ENCODE results near the gene NPEPL1.

DNA sequence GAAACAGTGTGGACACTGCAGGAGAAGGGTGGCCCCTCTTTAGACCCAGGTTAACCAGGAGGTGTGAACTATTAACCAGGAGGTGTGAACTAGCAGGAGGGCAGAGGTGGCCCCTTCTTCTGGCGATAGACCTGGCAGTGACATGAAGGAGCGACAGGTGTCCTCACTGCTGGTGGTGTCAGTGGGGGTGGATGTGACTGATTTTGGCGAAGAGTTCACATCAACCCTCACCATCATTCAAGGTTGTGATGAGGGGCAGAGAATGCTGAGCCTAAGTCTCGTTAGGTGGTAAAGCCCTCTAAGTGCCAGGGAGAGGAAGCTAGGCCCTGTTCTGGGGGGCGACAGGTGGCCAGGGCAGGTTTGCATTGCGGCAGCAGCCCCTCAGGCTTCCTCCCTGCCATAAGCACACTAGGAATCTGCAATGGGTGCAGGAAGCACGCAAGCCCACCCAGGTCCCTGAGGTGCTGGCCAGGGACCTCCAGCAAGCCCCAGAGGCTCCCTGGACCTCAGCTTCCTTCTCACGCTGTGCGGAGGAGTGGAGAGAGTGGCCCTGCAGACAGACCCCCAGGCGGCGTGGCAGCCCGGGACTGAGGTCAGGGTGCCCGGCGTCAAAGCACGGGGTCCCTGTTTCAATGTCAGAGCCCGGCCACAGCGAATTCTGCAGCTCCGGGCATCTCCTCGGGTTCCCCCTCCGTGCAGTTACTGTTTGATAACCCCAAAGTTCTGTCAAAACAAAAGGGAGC, 13.7 kb downstream of the NPEPL1 start:
- no peak for TF ChIP-seq POLR2AphosphoS5 (IDR thresholded peaks at IDR 0.05; ENCODE audit: low read depth, low read length)
- TF ChIP-seq TAF1 (IDR thresholded peaks at IDR 0.05; ENCODE audit: borderline replicate concordance, insufficient read depth, low read length): no peak
- TF ChIP-seq SIN3A (IDR thresholded peaks at IDR 0.05; ENCODE audit: borderline replicate concordance, insufficient read depth, low read length): no peak
- TF ChIP-seq, protein P1, sequence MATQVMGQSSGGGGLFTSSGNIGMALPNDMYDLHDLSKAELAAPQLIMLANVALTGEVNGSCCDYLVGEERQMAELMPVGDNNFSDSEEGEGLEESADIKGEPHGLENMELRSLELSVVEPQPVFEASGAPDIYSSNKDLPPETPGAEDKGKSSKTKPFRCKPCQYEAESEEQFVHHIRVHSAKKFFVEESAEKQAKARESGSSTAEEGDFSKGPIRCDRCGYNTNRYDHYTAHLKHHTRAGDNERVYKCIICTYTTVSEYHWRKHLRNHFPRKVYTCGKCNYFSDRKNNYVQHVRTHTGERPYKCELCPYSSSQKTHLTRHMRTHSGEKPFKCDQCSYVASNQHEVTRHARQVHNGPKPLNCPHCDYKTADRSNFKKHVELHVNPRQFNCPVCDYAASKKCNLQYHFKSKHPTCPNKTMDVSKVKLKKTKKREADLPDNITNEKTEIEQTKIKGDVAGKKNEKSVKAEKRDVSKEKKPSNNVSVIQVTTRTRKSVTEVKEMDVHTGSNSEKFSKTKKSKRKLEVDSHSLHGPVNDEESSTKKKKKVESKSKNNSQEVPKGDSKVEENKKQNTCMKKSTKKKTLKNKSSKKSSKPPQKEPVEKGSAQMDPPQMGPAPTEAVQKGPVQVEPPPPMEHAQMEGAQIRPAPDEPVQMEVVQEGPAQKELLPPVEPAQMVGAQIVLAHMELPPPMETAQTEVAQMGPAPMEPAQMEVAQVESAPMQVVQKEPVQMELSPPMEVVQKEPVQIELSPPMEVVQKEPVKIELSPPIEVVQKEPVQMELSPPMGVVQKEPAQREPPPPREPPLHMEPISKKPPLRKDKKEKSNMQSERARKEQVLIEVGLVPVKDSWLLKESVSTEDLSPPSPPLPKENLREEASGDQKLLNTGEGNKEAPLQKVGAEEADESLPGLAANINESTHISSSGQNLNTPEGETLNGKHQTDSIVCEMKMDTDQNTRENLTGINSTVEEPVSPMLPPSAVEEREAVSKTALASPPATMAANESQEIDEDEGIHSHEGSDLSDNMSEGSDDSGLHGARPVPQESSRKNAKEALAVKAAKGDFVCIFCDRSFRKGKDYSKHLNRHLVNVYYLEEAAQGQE (IDR thresholded peaks at IDR 0.05; ENCODE audit: insufficient read depth in 1 of 2, low read depth in 2 of 2, low read length in 2 of 2): no peak
- TF ChIP-seq FOXP2 (optimal IDR thresholded peaks at IDR 0.05; ENCODE audit: borderline replicate concordance, extremely low read depth, extremely low read length, insufficient read depth): no peak

Data from PFSK-1 (cell line).